Stimulated activated effector memory CD8-positive, alpha-beta T cell treated with anti-CD3 and anti-CD28 coated beads, Interleukin-12 subunit alpha, Interleukin-12 subunit beta, amount 100 ng/mL, for 72 hours (primary cell): ENCODE data around the gene APIP.
A peak's percentile ranks its signal among the peaks of the same experiment; 100 is the strongest.

Source experiments
- ATAC-seq: fragments of 150-1000 bp; cut with Tn5 transposase; 2 replicates; pipeline ENCODE4 v1.10.0; 2021
- DNase-seq, 2 donors: peaks; one replicate each; pipeline ENCODE4 v3.0.0; 2021 to 2022; ENCODE audit warnings: low spot score in 2 of 2
- H3K27ac Mint-ChIP-seq: one replicate; pipeline ENCODE4 v1.8.0; 2022; ENCODE audit warnings: mild to moderate bottlenecking, mixed read lengths
- H3K36me3 Mint-ChIP-seq: one replicate; pipeline ENCODE4 v1.8.0; 2022; ENCODE audit warnings: mild to moderate bottlenecking, mixed read lengths
- H3K4me1 Mint-ChIP-seq: one replicate; pipeline ENCODE4 v1.8.0; 2022; ENCODE audit warnings: mixed read lengths
- H3K4me3 Mint-ChIP-seq: one replicate; pipeline ENCODE4 v1.8.0; 2022; ENCODE audit warnings: mild to moderate bottlenecking, mixed read lengths
- H3K9me3 Mint-ChIP-seq: one replicate; pipeline ENCODE4 v1.8.0; 2022; ENCODE audit warnings: mixed read lengths

Gene APIP

DNA sequence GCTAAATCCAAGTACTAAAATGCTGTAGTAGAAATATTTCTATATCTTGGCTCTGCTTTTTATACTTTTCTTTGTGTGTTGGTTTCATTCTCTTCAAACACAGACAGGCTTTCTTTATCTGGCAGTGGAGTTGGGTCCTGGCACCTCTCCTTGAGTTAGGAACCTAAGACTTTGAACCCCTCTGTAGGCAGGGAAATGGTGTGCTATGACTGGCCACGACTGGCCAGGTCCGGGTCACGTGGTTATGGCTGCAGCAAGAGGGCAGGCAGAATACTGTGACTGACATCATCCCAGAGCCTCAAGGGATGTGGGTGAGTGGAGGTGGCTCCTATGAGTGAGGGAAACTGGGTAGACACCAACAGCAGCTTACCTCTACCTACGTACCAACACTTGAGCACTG lies 42.0 kb downstream of the APIP start:
- ATAC-seq, result peak; percentile 34
- no peak overlapping the region for H3K4me3 Mint-ChIP-seq
- no peaks in the 10 kb centered on the region for H3K36me3 Mint-ChIP-seq
- H3K4me1 Mint-ChIP-seq, result no peaks in the 10 kb centered on the region
- no peak overlapping the region for H3K27ac Mint-ChIP-seq
- no peak for DNase-seq
- no peaks in the 10 kb centered on the region for H3K9me3 Mint-ChIP-seq

DNA sequence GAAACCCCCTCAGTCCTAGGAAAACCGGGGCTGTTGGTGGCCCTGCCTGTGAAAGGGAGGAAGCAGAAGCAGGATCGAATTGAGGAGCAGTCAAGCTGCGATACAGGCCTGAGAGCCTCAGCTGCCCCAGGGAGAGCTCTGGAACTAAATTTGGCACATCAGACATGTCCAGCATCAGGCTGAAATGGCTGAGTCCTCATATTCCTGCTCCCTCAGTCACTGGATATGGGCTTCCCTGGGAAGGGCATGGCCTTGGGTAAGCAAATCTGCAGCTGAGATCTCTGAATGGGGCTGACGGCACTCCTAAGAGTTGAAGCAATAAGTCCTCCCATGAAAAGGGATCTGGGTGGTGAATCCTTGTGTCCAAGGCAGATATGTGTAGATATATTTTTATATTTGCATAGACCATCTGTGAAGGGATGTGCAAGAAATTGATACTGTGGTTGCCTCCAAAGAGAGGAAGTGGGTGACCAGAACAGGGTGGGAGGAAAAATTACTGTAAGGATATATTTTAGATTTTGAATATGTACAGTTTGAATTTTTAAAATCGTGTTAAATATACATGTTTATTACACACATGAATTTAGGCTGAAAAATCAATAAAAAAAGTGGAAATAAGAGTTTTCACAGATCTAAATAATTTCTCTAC lies 45.5 kb downstream of the APIP start:
- Mint-ChIP-seq H3K4me1 (no peaks in the 10 kb centered on the region), H3K4me3 (no peak overlapping the region), H3K9me3 (no peaks in the 10 kb centered on the region), H3K36me3 (no peaks in the 10 kb centered on the region), H3K27ac (no peak overlapping the region)
- ATAC-seq, result no peak
- no peak for DNase-seq

DNA sequence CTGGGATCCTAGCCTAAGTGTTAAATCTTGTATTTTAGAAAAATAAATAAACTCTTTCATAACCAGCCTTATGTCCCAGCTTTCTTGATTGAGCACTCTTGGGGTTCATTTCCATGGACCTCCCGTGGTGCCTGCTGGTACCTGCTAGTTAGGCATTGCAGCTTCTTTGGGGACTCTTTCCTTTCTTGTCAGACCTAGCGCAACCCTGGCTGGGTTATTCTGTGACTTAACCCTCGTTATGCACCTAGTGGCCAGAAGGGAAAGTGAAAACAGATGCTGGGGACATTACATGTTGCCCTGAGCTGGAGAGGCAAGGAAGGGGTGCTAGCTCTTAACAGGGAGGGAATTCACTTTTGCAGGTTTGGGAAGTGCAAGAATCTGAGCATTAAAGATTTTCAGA lies 46.8 kb downstream of the APIP start:
- H3K27ac Mint-ChIP-seq, result no peak overlapping the region
- DNase-seq (no peak), ATAC-seq (no peak)
- H3K4me1 Mint-ChIP-seq, result no peaks in the 10 kb centered on the region
- H3K4me3 Mint-ChIP-seq, result no peak overlapping the region
- no peaks in the 10 kb centered on the region for H3K9me3 Mint-ChIP-seq
- no peaks in the 10 kb centered on the region for H3K36me3 Mint-ChIP-seq

DNA sequence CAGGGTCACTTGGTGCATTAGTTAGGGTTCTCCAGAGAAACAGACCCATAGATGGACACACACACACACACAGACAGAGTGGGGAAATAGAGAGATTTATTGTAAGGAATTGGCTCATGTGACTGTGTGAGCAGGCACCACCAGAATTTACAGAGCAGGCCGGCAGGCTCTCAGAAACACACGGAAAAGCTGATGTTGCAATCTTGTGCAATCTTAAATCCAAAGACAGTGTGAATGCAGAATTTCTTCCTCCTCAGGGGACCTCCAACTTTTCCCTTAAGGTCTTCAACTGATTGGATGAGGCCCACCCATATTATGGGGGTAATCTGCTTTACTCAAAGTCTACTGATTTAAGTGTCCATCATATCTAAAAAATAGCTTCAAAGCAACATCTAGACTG lies 49.8 kb downstream of the APIP start:
- no peak for DNase-seq
- no peaks in the 10 kb centered on the region for H3K36me3 Mint-ChIP-seq
- no peaks in the 10 kb centered on the region for H3K4me1 Mint-ChIP-seq

DNA sequence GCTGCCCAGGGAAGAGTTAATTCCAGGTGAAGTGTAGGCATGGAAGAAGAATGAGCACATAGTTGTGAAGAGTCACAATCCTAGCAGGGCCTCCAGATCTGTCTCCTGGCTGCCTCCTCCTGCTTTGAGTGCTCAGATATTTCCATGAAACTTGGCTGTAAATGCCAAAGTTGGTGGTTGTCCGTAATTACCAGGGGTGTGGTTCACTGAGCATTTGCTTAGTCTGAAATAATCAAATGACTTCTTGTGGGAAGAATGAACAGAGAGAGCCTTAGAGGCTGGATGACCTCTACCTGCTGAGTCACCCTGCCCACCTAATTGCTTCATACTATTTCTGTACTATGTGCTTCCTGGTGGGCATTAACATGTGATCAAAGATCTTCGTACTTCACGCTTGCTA lies 50.9 kb downstream of the APIP start:
- no peaks in the 10 kb centered on the region for H3K36me3 Mint-ChIP-seq
- no peak for DNase-seq
- ATAC-seq, result no peak
- H3K9me3 Mint-ChIP-seq, result no peaks in the 10 kb centered on the region
- no peak overlapping the region for H3K27ac Mint-ChIP-seq
- no peaks in the 10 kb centered on the region for H3K4me1 Mint-ChIP-seq
- H3K4me3 Mint-ChIP-seq, result no peak overlapping the region

More for the DNA sequence above, 49.8 kb downstream of the APIP start:
- H3K27ac Mint-ChIP-seq, result no peak overlapping the region
- no peak for ATAC-seq
- no peaks in the 10 kb centered on the region for H3K9me3 Mint-ChIP-seq
- no peak overlapping the region for H3K4me3 Mint-ChIP-seq

DNA sequence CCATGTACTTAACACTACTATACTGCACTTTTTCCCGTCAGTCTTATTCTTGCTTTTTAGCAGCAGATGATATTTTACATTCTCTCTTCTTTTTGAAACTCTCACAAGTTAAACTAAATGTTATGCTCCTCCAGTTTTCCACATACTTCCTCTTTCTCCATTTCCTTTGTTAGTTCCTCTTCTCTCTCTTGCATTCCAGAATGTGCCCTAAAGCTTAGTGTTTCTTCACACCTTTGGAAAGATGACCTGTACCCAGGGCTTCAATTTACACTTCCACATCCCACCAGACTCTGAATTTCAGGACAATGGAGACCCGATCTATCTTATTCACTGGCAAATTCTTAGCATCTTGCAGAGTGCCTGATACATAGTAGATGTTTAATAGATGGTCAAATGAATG lies 51.8 kb downstream of the APIP start:
- no peaks in the 10 kb centered on the region for H3K36me3 Mint-ChIP-seq
- ATAC-seq, result no peak
- no peaks in the 10 kb centered on the region for H3K4me1 Mint-ChIP-seq
- no peak overlapping the region for H3K27ac Mint-ChIP-seq
- H3K4me3 Mint-ChIP-seq, result no peak overlapping the region
- no peak for DNase-seq
- H3K9me3 Mint-ChIP-seq, result no peaks in the 10 kb centered on the region

DNA sequence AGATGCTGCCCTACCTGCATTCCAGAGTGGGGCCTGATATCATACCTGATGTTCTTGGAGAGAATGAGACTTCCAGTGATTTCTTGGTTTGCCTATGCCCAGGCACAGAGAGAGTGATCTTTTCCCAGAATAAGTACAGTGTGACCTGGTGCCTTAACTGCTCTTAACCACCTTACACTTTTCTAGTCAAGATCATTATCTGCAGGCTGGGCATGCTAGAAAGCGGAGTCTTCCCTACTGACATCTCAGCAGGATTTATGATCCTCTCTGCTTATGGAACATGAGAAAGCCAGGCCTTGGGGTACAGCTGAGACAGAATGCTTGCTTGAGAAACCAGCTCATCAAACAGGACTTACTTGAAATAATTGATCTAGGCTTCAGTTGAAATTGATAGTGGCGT lies 53.1 kb downstream of the APIP start:
- H3K9me3 Mint-ChIP-seq, result no peaks in the 10 kb centered on the region
- H3K36me3 Mint-ChIP-seq, result no peaks in the 10 kb centered on the region
- no peaks in the 10 kb centered on the region for H3K4me1 Mint-ChIP-seq
- DNase-seq (no peak), ATAC-seq (no peak)
- H3K27ac Mint-ChIP-seq, result no peak overlapping the region
- H3K4me3 Mint-ChIP-seq, result no peak overlapping the region

DNA sequence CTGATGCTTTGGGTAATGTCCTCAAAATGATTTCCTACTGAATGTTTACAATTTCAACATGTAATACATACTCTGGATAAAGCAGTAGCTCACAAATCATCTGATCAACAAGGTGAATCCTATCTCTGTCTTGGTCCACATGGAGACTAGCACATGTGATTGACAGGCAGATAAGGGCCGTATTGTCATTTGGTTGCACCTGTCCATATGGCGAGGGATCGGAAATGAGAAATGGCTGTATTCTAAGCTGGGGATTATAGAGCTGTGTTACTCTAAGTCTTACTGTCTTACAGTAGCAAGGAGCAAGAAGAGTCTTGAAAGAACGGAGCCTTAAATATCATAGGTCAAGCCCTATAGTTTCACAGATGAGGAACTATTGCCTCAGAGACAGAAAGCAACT lies 55.7 kb downstream of the APIP start:
- Mint-ChIP-seq H3K4me1 (no peaks in the 10 kb centered on the region), H3K36me3 (no peaks in the 10 kb centered on the region), H3K9me3 (no peaks in the 10 kb centered on the region), H3K27ac (no peak overlapping the region), H3K4me3 (no peak overlapping the region)
- DNase-seq (no peak), ATAC-seq (no peak)

DNA sequence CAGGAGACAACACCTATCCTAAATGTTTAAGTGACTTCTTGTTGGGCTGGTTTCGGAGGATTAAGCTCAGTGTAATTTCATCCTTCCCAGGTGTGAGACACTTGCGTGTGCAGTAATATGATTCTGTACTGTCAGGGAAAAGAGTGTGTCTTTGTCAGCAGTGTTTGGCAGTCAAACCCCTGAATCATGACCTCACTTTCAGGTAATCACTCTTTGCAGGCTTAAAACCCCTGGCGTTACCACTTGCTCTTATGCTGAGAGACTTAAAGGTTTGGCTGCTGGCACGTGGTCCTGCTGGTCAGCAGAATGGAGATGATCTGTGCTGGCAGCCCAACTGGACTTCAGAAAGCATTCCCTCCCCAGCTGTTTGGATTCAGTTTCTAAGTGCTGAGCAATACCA lies 56.1 kb downstream of the APIP start:
- Mint-ChIP-seq H3K9me3 (no peaks in the 10 kb centered on the region), H3K4me1 (no peaks in the 10 kb centered on the region), H3K4me3 (no peak overlapping the region), H3K27ac (no peak overlapping the region), H3K36me3 (no peaks in the 10 kb centered on the region)
- ATAC-seq (no peak), DNase-seq (no peak)

DNA sequence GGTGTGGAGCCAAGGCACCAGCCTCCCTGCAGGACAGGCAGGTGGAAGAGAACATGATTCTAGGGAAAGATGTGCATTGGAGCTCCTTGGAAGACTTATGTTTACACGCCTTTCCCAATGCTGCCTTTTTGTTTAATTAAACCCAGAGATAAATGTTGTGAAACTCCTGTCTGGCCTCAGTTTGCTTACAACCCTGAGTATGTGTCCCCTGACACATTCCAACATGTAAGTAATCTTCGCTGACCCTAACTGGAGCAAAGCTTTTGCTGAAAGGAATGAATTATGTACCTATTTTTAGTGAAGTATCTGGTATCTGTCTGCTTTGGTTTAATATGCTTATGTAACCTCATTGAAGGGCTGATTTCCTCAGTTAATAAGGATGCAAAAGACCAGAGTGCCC lies 56.7 kb downstream of the APIP start:
- Mint-ChIP-seq H3K36me3 (no peaks in the 10 kb centered on the region), H3K27ac (no peak overlapping the region), H3K4me3 (no peak overlapping the region), H3K4me1 (no peaks in the 10 kb centered on the region), H3K9me3 (no peaks in the 10 kb centered on the region)
- DNase-seq (no peak), ATAC-seq (no peak)

DNA sequence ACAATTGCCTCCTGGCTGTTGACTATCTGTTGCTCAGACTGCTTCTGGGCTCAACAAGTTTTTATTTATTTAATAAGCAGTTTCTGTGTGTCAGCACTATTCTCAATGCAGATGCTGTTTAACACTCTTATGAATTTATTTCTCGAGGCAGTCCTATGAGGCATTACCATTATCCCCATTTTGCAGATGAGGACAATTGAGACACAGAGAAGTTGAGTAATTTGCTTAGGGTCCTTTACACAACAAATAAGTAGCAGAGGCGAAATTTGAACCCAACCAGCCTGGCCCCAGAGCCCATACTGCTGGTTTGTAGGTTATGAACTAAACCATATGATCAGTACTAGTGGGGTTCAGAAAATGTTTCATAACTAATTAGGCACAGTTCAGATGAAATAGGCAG lies 58.7 kb downstream of the APIP start:
- Mint-ChIP-seq H3K36me3 (no peaks in the 10 kb centered on the region), H3K27ac (no peak overlapping the region), H3K4me1 (no peaks in the 10 kb centered on the region), H3K4me3 (no peak overlapping the region), H3K9me3 (no peaks in the 10 kb centered on the region)
- DNase-seq, result no peak
- ATAC-seq, result no peak

DNA sequence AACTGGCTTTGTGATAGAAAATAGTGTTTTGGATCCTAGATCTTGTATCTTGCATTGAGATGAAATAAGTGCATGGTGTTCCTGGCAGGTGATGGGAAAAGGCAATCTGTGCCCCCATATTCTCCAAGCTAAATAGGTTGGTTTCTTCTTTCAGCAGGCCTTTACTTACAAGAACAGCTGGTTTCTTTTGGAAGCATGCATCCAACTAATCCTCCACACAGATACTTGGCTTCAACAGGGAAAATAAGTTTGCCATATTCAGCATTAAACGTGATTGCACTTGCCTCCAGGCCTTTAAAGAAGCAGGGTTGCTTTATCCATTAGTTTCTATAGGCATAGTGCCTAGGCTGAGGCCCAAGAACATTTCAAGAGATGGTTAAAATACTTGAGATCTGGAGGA lies 59.9 kb downstream of the APIP start:
- Mint-ChIP-seq H3K36me3 (no peaks in the 10 kb centered on the region), H3K9me3 (no peaks in the 10 kb centered on the region), H3K27ac (no peak overlapping the region), H3K4me1 (no peaks in the 10 kb centered on the region), H3K4me3 (no peak overlapping the region)
- DNase-seq (no peak), ATAC-seq (no peak)

DNA sequence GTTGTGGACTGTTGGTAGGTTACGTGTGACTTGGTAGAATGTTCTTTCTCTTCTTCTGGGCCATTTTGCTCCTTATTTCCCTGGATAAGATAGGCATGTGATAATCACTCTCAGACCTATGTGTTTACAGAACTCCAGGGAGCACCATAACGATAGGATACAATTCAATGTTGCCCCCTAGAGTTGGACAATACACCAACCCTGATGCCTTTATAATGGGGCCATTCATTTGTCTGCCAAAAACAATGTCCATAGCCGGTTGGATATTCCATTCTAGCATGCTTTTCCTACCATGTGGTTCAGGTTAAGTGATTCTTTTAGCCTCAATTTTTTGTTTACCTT lies 60.5 kb downstream of the APIP start:
- no peak overlapping the region for H3K4me3 Mint-ChIP-seq
- H3K4me1 Mint-ChIP-seq, result no peaks in the 10 kb centered on the region
- H3K36me3 Mint-ChIP-seq, result no peaks in the 10 kb centered on the region
- no peaks in the 10 kb centered on the region for H3K9me3 Mint-ChIP-seq
- no peak for ATAC-seq
- DNase-seq, result no peak
- H3K27ac Mint-ChIP-seq, result no peak overlapping the region

DNA sequence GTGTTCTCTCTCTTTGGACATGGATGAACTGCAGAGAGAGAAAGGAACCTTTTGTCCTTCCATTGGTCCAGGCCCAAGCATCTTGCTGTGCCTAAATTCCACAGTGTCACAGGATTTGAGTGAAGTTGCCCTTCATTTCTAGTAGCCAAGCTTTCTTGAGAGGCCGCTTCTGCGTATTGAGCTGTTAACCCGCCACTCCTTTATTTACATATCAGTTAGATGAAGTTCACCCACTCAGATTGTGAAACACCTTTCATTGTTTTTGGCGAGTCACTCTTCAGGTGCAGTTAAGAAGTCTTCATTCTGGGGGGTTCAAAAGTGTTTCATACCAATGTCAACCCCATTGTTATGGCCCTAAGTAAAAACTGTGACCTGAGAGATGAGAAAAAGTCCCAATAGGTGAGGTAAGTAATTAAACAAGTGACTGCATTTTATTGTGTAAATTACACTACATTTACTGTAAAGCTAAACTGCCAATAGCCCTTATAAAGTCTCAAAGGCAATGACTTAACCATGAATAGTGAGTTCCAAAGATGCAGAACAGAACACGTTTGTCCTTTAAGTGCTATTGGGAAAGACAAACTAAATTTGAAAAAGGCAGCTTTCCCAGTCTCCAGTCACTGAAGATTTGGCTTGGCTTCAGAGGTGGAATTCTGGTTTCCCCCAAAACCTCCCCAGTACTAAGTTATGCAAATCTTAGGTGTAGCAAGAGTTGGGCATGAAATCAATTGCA lies 61.0 kb downstream of the APIP start:
- DNase-seq (no peak), ATAC-seq (no peak)
- no peaks in the 10 kb centered on the region for H3K4me1 Mint-ChIP-seq
- no peak overlapping the region for H3K27ac Mint-ChIP-seq
- H3K36me3 Mint-ChIP-seq, result no peaks in the 10 kb centered on the region
- H3K9me3 Mint-ChIP-seq, result no peaks in the 10 kb centered on the region
- H3K4me3 Mint-ChIP-seq, result no peak overlapping the region

DNA sequence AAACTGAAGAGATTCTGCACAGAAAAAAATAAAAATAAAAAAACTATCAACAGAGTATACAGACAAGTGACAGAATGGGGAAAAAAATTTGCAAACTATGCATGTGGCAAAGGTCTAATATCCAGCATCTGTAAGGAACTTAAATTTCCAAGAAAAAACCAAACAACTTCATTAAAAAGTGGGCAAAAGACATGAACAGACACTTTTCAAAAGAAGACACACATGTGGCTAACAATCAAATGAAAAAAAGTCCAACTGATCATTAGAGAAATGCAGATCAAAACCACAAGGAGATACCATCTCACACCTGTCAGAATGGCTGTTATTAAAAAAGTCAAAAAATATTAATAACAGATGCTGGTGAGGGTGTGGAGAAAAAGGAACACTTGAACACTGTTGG lies 64.3 kb downstream of the APIP start:
- no peak for DNase-seq
- Mint-ChIP-seq H3K4me3 (no peak overlapping the region), H3K27ac (no peak overlapping the region), H3K4me1 (no peaks in the 10 kb centered on the region), H3K9me3 (no peaks in the 10 kb centered on the region), H3K36me3 (no peaks in the 10 kb centered on the region)
- no peak for ATAC-seq

DNA sequence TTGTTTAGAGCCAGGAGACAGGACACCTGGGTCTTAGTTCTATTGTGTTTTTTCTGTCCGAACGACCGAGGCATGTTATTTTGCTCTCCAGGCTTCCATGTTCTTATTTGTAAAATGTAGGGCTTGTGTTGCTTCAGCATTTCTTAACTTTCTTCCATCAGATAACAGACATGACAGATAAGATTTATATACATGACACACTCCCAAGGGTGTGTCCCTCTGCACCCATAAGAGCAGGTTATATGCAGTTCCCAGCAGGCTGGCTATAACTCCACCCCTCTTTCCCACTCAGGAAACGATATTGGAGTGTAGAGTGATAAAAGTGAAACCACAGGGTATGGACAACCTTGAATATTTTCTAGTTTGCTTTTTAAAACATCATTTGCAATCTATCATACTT lies 65.8 kb downstream of the APIP start:
- no peak overlapping the region for H3K27ac Mint-ChIP-seq
- H3K4me1 Mint-ChIP-seq, result no peaks in the 10 kb centered on the region
- DNase-seq, result no peak
- H3K4me3 Mint-ChIP-seq, result no peak overlapping the region
- no peak for ATAC-seq
- H3K36me3 Mint-ChIP-seq, result no peaks in the 10 kb centered on the region
- no peaks in the 10 kb centered on the region for H3K9me3 Mint-ChIP-seq

DNA sequence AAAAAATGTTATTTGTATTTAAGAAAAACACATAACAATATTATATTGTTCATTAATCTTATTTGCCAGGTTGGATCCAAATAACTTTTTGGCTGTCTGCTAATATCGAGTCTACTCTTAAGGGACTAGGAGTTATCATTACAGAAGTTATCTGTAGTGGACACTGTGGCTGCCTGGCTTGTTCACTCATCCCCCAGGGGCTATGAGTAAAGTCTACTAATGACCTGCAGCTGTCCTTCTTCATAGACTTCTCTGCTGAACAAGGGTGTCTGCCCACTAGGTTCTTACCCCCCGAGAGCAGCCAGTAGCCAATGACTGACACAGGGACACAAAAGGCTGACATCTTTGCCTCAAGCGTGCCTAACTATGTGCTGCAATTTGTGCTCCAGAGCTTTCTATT lies 69.7 kb downstream of the APIP start:
- no peak overlapping the region for H3K27ac Mint-ChIP-seq
- no peaks in the 10 kb centered on the region for H3K4me1 Mint-ChIP-seq
- DNase-seq, result no peak
- H3K9me3 Mint-ChIP-seq, result no peaks in the 10 kb centered on the region
- no peak for ATAC-seq
- no peak overlapping the region for H3K4me3 Mint-ChIP-seq
- H3K36me3 Mint-ChIP-seq, result no peaks in the 10 kb centered on the region
